Endothelial cell of umbilical vein (primary cell): ENCODE data around the gene OR52I1. TPM values are rescaled to one million over a fixed set of nuclear protein-coding genes. Genes with fewer than 3 reads are reported as not detected.

Experiments
- BruUV-seq: library from RNA; stranded (reverse); fragments of 400-500 nt; replicated peaks from 2 replicates; lab custom pipeline; 2021; lab: Mats Ljungman, UMichigan
- CTCF ChIA-PET: fragments of 300-600, 350-600 bp; sonication (Branson Sonifier 250); formaldehyde crosslinking; loops from one replicate; lab custom pipeline; 2021; ENCODE audit warnings: antibody characterized with exemption, inconsistent platforms; lab: Charles Lee
- POLR2A ChIA-PET: fragments of 300-600, 350-600 bp; sonication (Branson Sonifier 250); formaldehyde crosslinking; loops from one replicate; lab custom pipeline; 2021; ENCODE audit warnings: antibody characterized with exemption, inconsistent platforms; lab: Charles Lee
- DNase-seq: peaks from one replicate; pipeline ENCODE4 v3.0.0-alpha.2; 2011; ENCODE audit warnings: low read depth, low spot score
- FAIRE-seq: peaks from 2 replicates; lab custom pipeline; 2011; peaks lifted over from hg19 to GRCh38; lab: Jason Lieb, UNC
- H2AFZ ChIP-seq: 2 replicates; pipeline ENCODE4 v1.6.0; 2012; ENCODE audit warnings: low read depth, low read length, control low read depth, inconsistent platforms
- H3K27ac ChIP-seq: 2 replicates; pipeline ENCODE4 v1.5.1; 2011; ENCODE audit warnings: low read depth, mild to moderate bottlenecking, control low read depth, low read length, moderate library complexity; ENCODE audit not compliant: insufficient read depth
- H3K27me3 ChIP-seq, 2 experiments: 2 replicates each; pipeline versions ENCODE4 v1.6.0 to v1.6.1; 2011; ENCODE audit warnings: low read length in 2 of 2, mixed read lengths in 1 of 2; ENCODE audit not compliant: control insufficient read depth in 2 of 2, insufficient read depth in 2 of 2
- H3K36me3 ChIP-seq, 2 experiments: 2 replicates in 1 of 2; 3 replicates in 1 of 2; pipeline ENCODE4 v1.5.1; 2011; ENCODE audit warnings: low read length in 2 of 2, mild to moderate bottlenecking in 1 of 2, moderate library complexity in 1 of 2; ENCODE audit not compliant: control insufficient read depth in 2 of 2, insufficient read depth in 2 of 2; ENCODE audit errors: extremely low read depth in 1 of 2
- H3K4me1 ChIP-seq: 3 replicates; pipeline ENCODE4 v1.5.1; 2011; ENCODE audit warnings: mild to moderate bottlenecking, low read length; ENCODE audit not compliant: control insufficient read depth, insufficient read depth; ENCODE audit errors: extremely low read depth
- H3K4me2 ChIP-seq: 2 replicates; pipeline ENCODE4 v1.6.1; 2011; ENCODE audit warnings: low read length, control low read depth, mixed read lengths; ENCODE audit not compliant: insufficient read depth
- H3K4me3 ChIP-seq, 3 experiments: fragments of 200-600 bp in 1 of 3; sonication (generic), shearing (Covaris generic) in 1 of 3; replicated peaks in 1 of 3; 2 replicates each; pipeline ENCODE4 v1.5.1; 2011 to 2016; ENCODE audit warnings: control low read depth in 3 of 3, low read length in 3 of 3, mild to moderate bottlenecking in 2 of 3, inconsistent platforms in 1 of 3, low read depth in 1 of 3, moderate library complexity in 1 of 3; ENCODE audit not compliant: insufficient read depth in 1 of 3
- H3K79me2 ChIP-seq: 2 replicates; pipeline ENCODE4 v1.6.0; 2012; ENCODE audit warnings: low read length, inconsistent platforms; ENCODE audit not compliant: control insufficient read depth, insufficient read depth
- H3K9ac ChIP-seq: replicated peaks from 2 replicates; pipeline ENCODE3; 2011; ENCODE audit warnings: low read length, control low read depth; ENCODE audit not compliant: insufficient read depth; ENCODE audit errors: extremely low read depth
- H3K9me1 ChIP-seq: replicated peaks from 3 replicates; pipeline ENCODE4 v1.6.0; 2011; ENCODE audit warnings: mild to moderate bottlenecking, low read length; ENCODE audit not compliant: control insufficient read depth, insufficient read depth; ENCODE audit errors: extremely low read depth
- H3K9me3 ChIP-seq: replicated peaks from 2 replicates; pipeline ENCODE4 v1.5.1; 2012; ENCODE audit warnings: low read length, inconsistent platforms; ENCODE audit not compliant: control insufficient read depth, insufficient read depth
- H4K20me1 ChIP-seq: replicated peaks from 2 replicates; pipeline ENCODE3; 2011; ENCODE audit warnings: mild to moderate bottlenecking, low read length; ENCODE audit not compliant: control insufficient read depth, insufficient read depth; ENCODE audit errors: extremely low read depth
- CTCF ChIP-seq, 2 donors: IDR thresholded peaks; 1 replicate in 1 of 2; 2 replicates in 1 of 2; pipeline ENCODE4 v1.5.1; 2011; ENCODE audit warnings: low read length in 2 of 2, mild to moderate bottlenecking in 2 of 2, moderate library complexity in 2 of 2, control low read depth in 1 of 2, inconsistent platforms in 1 of 2, low read depth in 1 of 2; ENCODE audit not compliant: insufficient read depth in 1 of 2; ENCODE audit errors: extremely low read depth in 1 of 2
- EZH2 ChIP-seq: IDR thresholded peaks from 2 replicates; pipeline ENCODE4 v1.6.1; 2012; ENCODE audit warnings: borderline replicate concordance, low read depth, mild to moderate bottlenecking, moderate library complexity, low read length, inconsistent platforms; ENCODE audit not compliant: severe bottlenecking
- FOS ChIP-seq: IDR thresholded peaks from 2 replicates; pipeline ENCODE4 v1.6.1; 2011; ENCODE audit warnings: mild to moderate bottlenecking, low read length, moderate library complexity, borderline replicate concordance; ENCODE audit not compliant: insufficient read depth
- GATA2 ChIP-seq: IDR thresholded peaks from 2 replicates; pipeline ENCODE4 v1.7.0; 2011; ENCODE audit warnings: low read depth, mild to moderate bottlenecking, moderate library complexity, mixed read lengths, low read length; ENCODE audit not compliant: insufficient read length, insufficient read depth
- JUN ChIP-seq: IDR thresholded peaks from 2 replicates; pipeline ENCODE4 v1.6.1; 2011; ENCODE audit warnings: borderline replicate concordance, low read depth; ENCODE audit not compliant: insufficient read length, insufficient read depth
- MYC ChIP-seq: IDR thresholded peaks from one replicate; pipeline ENCODE4 v1.6.1; 2011; ENCODE audit warnings: mild to moderate bottlenecking, low read depth, low read length
- POLR2A ChIP-seq: IDR thresholded peaks from 2 replicates; pipeline ENCODE4 v1.6.1; 2012; ENCODE audit warnings: low read depth, mild to moderate bottlenecking, control low read depth, low read length
- POLR2AphosphoS5 ChIP-seq: IDR thresholded peaks from 2 replicates; pipeline ENCODE4 v1.6.1; 2012; ENCODE audit warnings: low read depth, mild to moderate bottlenecking, control low read depth, low read length, moderate library complexity; ENCODE audit not compliant: insufficient read depth
- dilution Hi-C: fragments of 300-500 bp; cut with MboI; formaldehyde crosslinking; loops from one replicate; pipeline ENCODE4 v1.15.0; 2019; ENCODE audit warnings: low sequenced_read_pairs; ENCODE audit not compliant: extremely low pct_ligation_motif_present
- intact Hi-C: fragments of 100-400 bp; cut with micrococcal nuclease; formaldehyde crosslinking; loops from one replicate; pipeline ENCODE4 v1.10.0; 2022
- polyA plus RNA-seq, 4 experiments: library from polyadenylated mRNA; depleted of rRNA in 3 of 4; stranded (reverse) in 3 of 4; unstranded in 1 of 4; fragments of >200 nt; gene quantifications; 2 replicates each; pipeline versions ENCODE4 v1.2.1 to v1.2.3, GENCODE V29; 2011 to 2012; ENCODE audit warnings: missing spikeins in 1 of 4
- total RNA-seq: library from RNA; stranded (reverse); gene quantifications from 2 replicates; pipeline ENCODE4 v1.2.3, GENCODE V29; 2021
- TF ChIP-seq, protein P1 (sequence below): IDR thresholded peaks from 2 replicates; pipeline ENCODE4 v1.6.1; 2011; ENCODE audit not compliant: insufficient read depth, insufficient read length

OR52I1 gene
- total and polyA plus RNA-seq, 2 donors (not counting 3 experiments of a cell fraction or from before 2014, with no cell fraction given): not detected

DNA sequence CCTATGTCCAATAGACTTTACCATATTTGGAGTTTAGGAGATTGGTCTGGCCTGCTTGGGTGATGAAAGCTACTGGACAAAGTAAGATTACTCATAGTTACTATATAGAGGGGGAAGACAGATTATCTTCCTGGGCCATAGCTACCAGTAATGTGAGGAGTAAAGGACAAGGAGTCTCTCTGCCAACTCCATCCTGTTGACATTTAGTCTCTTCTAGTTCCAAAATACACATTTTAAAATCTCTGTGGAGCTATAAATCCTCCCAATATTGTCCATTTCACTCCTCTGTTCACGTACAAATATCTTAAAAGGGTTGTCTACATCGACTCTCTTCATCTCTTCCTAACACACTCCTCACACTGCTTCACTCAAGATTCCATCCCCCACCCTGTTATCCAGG, 42.3 kb downstream of the OR52I1 start:
- POLR2A ChIA-PET: no interaction called here
- Histone ChIP-seq H3K4me2 (no peak overlapping the region), H4K20me1 (no peaks in the 10 kb centered on the region), H3K4me1 (no peaks in the 10 kb centered on the region), H3K27ac (no peak overlapping the region), H3K27me3 (peaks cover 0 to 1% of the 10 kb centered on the region in 2 experiments), H3K9me1 (no peaks in the 10 kb centered on the region), H3K36me3 (no peaks in the 10 kb centered on the region), H3K9me3 (no peaks in the 10 kb centered on the region), H3K4me3 (no peak overlapping the region), H3K9ac (no peak overlapping the region), H2AFZ (no peak overlapping the region), H3K79me2 (no peaks in the 10 kb centered on the region)
- dilution Hi-C loops (no loop called here), intact Hi-C loops (no loop called here)
- CTCF ChIA-PET: interaction anchor here (0.7 to 3.1 kb wide), 26 partner anchors 10 to 1255 kb away, joined by 3 to 54 read pairs (median 6); partner anchors contain the start of genes OR52N2 and TRIM68
- TF ChIP-seq, protein P1, sequence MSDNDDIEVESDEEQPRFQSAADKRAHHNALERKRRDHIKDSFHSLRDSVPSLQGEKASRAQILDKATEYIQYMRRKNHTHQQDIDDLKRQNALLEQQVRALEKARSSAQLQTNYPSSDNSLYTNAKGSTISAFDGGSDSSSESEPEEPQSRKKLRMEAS: no peak
- no peak for TF ChIP-seq POLR2A
- TF ChIP-seq MYC: no peak
- no peak for TF ChIP-seq POLR2AphosphoS5
- TF ChIP-seq GATA2: no peak
- TF ChIP-seq EZH2: no peak
- no peak for TF ChIP-seq FOS
- TF ChIP-seq CTCF (IDR thresholded peaks at IDR 0.05; ENCODE audit: extremely low read depth in 1 of 2, insufficient read depth in 1 of 2, low read depth in 1 of 2, low read length in 2 of 2): no peak
- TF ChIP-seq JUN: no peak
- no TSS peak for BruUV-seq
- no peak for FAIRE-seq
- no peak for DNase-seq
